GM12875 (cell line): ENCODE results near the gene KIF1A.

Experiments used
- H3K4me3 ChIP-seq: one replicate; pipeline ENCODE4 v1.5.1; 2011; ENCODE audit warnings: low read depth, low read length, control low read depth
- CTCF ChIP-seq: IDR thresholded peaks from 2 replicates; pipeline ENCODE4 v1.5.1; 2011; ENCODE audit warnings: low read depth, mild to moderate bottlenecking, control low read depth, inconsistent platforms, low read length, moderate library complexity, borderline replicate concordance; ENCODE audit not compliant: insufficient read depth

Gene KIF1A

GRCh38 chr2:240812301-240812680, 7.7 kb downstream of the KIF1A start:
- no peak overlapping the region for H3K4me3 ChIP-seq
- no peak for TF ChIP-seq CTCF

DNA sequence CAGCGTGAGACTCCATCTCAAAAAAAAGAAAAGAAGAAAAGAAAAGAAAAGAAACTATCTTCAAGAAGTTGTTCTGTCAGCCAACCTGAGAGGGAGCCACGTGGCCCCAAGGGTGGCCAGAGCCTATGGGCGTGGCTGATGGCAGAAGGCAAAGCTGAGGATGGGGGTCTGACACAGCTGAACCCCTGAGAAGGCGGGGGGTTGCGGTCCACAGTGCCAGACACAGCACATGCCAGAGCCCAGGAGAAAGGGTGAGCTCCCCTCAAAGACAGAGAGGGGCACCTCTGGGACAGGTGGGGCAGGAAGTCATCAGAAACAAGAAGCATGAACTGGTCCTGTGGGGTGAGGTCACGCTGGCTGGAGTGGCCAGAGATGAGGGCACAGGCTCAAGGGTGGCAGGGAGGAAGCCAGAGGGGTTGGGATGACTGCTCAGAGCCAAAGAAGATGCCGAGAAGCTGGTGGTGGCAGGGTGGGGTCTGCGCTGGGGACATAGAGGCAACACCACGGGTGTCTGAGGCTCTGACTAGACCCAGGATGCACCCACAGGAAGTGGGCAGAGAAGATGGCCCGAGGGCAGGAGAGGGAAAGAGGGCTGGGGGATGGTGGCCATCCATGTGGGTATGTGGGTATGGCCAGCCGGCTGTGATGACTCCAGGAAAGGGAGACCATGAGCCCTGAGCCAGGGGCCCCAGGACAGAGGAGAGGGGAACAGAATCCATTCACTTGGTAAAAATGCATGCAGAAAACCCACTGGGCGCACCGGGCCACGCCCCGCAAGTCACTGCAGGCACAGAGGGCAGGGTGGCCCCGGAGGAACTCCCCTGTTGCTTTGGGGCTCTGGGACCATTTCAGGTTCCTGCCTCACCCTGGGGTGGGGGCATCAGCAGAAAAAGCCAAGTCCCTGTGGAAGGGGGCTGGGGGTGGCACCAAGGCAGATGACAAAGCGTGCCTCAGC, 8.4 kb downstream of the KIF1A start:
- no peak for TF ChIP-seq CTCF
- H3K4me3 ChIP-seq: no peak overlapping the region

GRCh38 chr2:240810621-240811020, 9.4 kb downstream of the KIF1A start:
- H3K4me3 ChIP-seq: no peak overlapping the region
- TF ChIP-seq CTCF: no peak

DNA sequence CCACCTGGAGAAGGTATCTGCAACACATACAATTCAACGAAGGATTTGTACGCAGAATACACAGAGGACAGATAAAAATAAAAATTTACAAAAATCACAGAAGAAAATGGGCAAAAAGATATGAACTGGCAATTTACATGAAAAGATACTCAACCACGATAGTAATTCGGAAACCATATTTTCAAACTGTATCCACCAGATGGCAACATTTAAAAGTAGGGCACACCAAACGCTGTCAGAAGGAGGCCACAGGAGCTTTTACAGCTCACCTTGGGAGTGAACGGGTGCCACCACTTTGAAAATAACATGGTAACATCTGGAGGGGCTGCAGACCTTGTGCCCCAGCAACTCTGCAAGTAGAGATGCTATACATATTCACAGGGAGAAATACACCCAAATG, 9.8 kb downstream of the KIF1A start:
- no peak overlapping the region for H3K4me3 ChIP-seq
- TF ChIP-seq CTCF: no peak

DNA sequence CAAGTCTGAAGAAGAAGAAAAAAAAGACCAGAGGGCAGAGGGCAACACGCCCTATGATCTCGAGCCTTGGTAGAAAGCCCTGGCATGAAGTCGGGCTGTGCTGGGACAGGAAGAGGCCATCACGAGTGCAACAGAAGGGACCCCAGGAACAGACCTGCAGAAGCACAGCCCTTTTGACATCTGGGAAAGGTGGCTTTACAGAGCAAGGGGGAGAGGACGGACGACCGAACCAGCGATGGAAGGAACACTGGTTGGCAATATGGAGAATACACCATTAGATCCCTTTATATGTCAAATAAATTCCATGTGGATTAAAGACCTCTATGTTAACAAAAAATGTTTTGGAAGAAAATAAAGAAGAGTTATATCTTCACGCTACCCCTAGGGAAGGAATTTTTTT, 10.7 kb downstream of the KIF1A start:
- no peak for TF ChIP-seq CTCF
- no peak overlapping the region for H3K4me3 ChIP-seq

DNA sequence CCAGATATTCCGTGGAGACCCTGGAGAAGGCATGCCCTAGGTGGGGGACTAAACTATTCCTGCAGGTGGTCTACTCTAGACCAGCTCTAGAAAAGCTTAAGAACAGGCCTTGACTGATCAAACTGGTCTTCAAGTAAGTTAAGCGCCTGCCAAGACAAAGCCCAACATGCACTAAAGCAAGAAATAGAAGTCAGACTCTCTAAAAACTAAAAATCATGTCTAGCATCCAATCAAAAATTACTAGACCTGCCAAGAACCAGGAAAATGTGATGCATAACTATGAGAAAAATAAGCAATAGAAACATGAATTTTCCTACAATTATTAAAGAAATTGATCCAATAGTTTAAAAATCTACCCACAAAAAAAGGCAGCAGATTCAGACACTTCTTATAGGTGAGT, 13.6 kb downstream of the KIF1A start:
- TF ChIP-seq CTCF: no peak
- H3K4me3 ChIP-seq: no peak overlapping the region

GRCh38 chr2:240806006-240806405, 14.0 kb downstream of the KIF1A start:
- no peak overlapping the region for H3K4me3 ChIP-seq
- TF ChIP-seq CTCF: no peak
